Measurements from ENCODE around the gene CFAP210.
"Not testable (repeated sequence)": the region's sequence is repeated elsewhere in the genome, so short reads cannot be mapped to it uniquely, and the experiment has no call there.

Gene CFAP210

GRCh38 chr2:169623235-169623634, 71.0 kb downstream of the CFAP210 start:
- DNase-seq (ENCODE audit: low read depth in 2 of 2), result no peak

- DNase-seq (ENCODE audit: low read depth in 2 of 2), result no peak
These were observed 73.7 kb downstream of the CFAP210 start for GRCh38 chr2:169620509-169620908.

- DNase-seq (ENCODE audit: low read depth in 2 of 2), result no peak
These were observed 74.3 kb downstream of the CFAP210 start for GRCh38 chr2:169619946-169620345.

GRCh38 chr2:169615982-169616381, 78.2 kb downstream of the CFAP210 start:
- DNase-seq (ENCODE audit: low read depth in 2 of 2), result not testable (repeated sequence)

GRCh38 chr2:169613876-169614275, 80.3 kb downstream of the CFAP210 start:
- no peak for DNase-seq (ENCODE audit: low read depth in 2 of 2)

GRCh38 chr2:169609264-169609663, 84.9 kb downstream of the CFAP210 start:
- DNase-seq (ENCODE audit: low read depth in 2 of 2), result no peak

GRCh38 chr2:169599568-169599967, 94.6 kb downstream of the CFAP210 start:
- DNase-seq (ENCODE audit: low read depth in 2 of 2), result no peak

GRCh38 chr2:169598982-169599381, 95.2 kb downstream of the CFAP210 start:
- no peak for DNase-seq (ENCODE audit: low read depth in 2 of 2)

GRCh38 chr2:169596546-169596945, 97.7 kb downstream of the CFAP210 start:
- not testable (repeated sequence) for DNase-seq (ENCODE audit: low read depth in 2 of 2)
